Neural cell (in vitro differentiated cells): ENCODE results near the gene ROPN1. TPM values are rescaled to one million over a fixed set of nuclear protein-coding genes. Genes with fewer than 3 reads are reported as not detected.

Source experiments
- H2AFZ ChIP-seq: fragments of 200-600, 300-800 bp; sonication (generic), shearing (Covaris generic); 2 replicates; pipeline ENCODE4 v1.6.0; 2014; ENCODE audit warnings: low read depth, mild to moderate bottlenecking, antibody characterized with exemption, low read length, moderate library complexity
- H3F3A ChIP-seq: fragments of 200-600 bp; shearing (Covaris generic); 2 replicates; pipeline ENCODE4 v1.6.1; 2016; ENCODE audit warnings: mild to moderate bottlenecking, moderate library complexity, mixed read lengths, antibody characterized with exemption, low read length; ENCODE audit not compliant: insufficient read depth, poor library complexity, severe bottlenecking
- H3K27ac ChIP-seq: fragments of 200-600, 300-800 bp; sonication (generic), shearing (Covaris generic); 2 replicates; pipeline ENCODE4 v1.5.1; 2014; ENCODE audit warnings: mild to moderate bottlenecking, low read length, moderate library complexity
- H3K27me3 ChIP-seq: fragments of 300-800, 200-600 bp; sonication (generic), shearing (Covaris generic); 2 replicates; pipeline ENCODE4 v1.6.0; 2014; ENCODE audit warnings: mild to moderate bottlenecking, low read depth, low read length, moderate library complexity; ENCODE audit not compliant: insufficient read depth
- H3K36me3 ChIP-seq: fragments of 300-800, 200-600 bp; sonication (generic), shearing (Covaris generic); 2 replicates; pipeline ENCODE4 v1.5.1; 2014; ENCODE audit warnings: mild to moderate bottlenecking, antibody characterized with exemption, low read length, moderate library complexity; ENCODE audit not compliant: insufficient read depth
- H3K4me2 ChIP-seq: fragments of 300-800, 200-600 bp; sonication (generic), shearing (Covaris generic); 2 replicates; pipeline ENCODE4 v1.6.0; 2014; ENCODE audit warnings: mild to moderate bottlenecking, low read length
- H3K4me3 ChIP-seq: fragments of 300-800, 200-600 bp; sonication (generic), shearing (Covaris generic); 2 replicates; pipeline ENCODE4 v1.5.1; 2014; ENCODE audit warnings: mild to moderate bottlenecking, low read length, moderate library complexity
- H3K79me2 ChIP-seq: fragments of 200-600 bp; shearing (Covaris generic); replicated peaks from 2 replicates; pipeline ENCODE4 v1.6.0; 2014; ENCODE audit warnings: mild to moderate bottlenecking, low read length, moderate library complexity; ENCODE audit not compliant: insufficient read depth
- H3K9ac ChIP-seq: fragments of 300-800, 200-600 bp; sonication (generic), shearing (Covaris generic); 2 replicates; pipeline ENCODE4 v1.6.1; 2016; ENCODE audit warnings: mild to moderate bottlenecking, low read length, mixed read lengths
- H3K9me2 ChIP-seq: fragments of 200-600 bp; shearing (Covaris generic); 2 replicates; pipeline ENCODE4 v1.6.1; 2016; ENCODE audit warnings: mild to moderate bottlenecking, low read length, mixed read lengths; ENCODE audit not compliant: insufficient read depth
- H3K9me3 ChIP-seq: fragments of 200-600, 300-800 bp; sonication (generic), shearing (Covaris generic); 2 replicates; pipeline ENCODE4 v1.6.1; 2016; ENCODE audit warnings: mild to moderate bottlenecking, mixed run types, low read length, moderate library complexity, mixed read lengths
- H4K20me1 ChIP-seq: fragments of 200-600 bp; shearing (Covaris generic); 2 replicates; pipeline ENCODE4 v1.6.1; 2016; ENCODE audit warnings: mild to moderate bottlenecking, mixed run types; ENCODE audit not compliant: insufficient read depth
- EP300 ChIP-seq: fragments of 450-650 bp; conservative IDR thresholded peaks from 2 replicates; pipeline ENCODE4 v1.6.1; 2014; ENCODE audit warnings: antibody characterized with exemption, mild to moderate bottlenecking, moderate library complexity; ENCODE audit not compliant: poor library complexity, severe bottlenecking
- EZH2 ChIP-seq: fragments of 200-600, 300-800 bp; shearing (Covaris generic), sonication (generic); IDR thresholded peaks from 2 replicates; pipeline ENCODE4 v1.6.1; 2014; ENCODE audit warnings: antibody characterized with exemption, low read length, borderline replicate concordance, mild to moderate bottlenecking; ENCODE audit not compliant: insufficient read depth, poor library complexity, severe bottlenecking
- MXI1 ChIP-seq: fragments of 450-650 bp; conservative IDR thresholded peaks from 2 replicates; pipeline ENCODE4 v1.6.1; 2014; ENCODE audit warnings: antibody characterized with exemption, mild to moderate bottlenecking; ENCODE audit not compliant: poor library complexity, severe bottlenecking
- POLR2AphosphoS5 ChIP-seq: IDR thresholded peaks from 2 replicates; pipeline ENCODE4 v1.6.1; 2012
- RAD21 ChIP-seq: fragments of 450-650 bp; conservative IDR thresholded peaks from 2 replicates; pipeline ENCODE4 v1.6.1; 2014; ENCODE audit warnings: antibody characterized with exemption, mild to moderate bottlenecking, moderate library complexity
- TAF1 ChIP-seq: IDR thresholded peaks from 2 replicates; pipeline ENCODE4 v1.6.1; 2012; ENCODE audit warnings: low read depth
- polyA plus RNA-seq: library from polyadenylated mRNA; depleted of rRNA; stranded (reverse); fragments of >200 nt; gene quantifications from 2 replicates; pipeline ENCODE4 v1.2.3, GENCODE V29; 2014
- TF ChIP-seq, protein P1 (sequence below): IDR thresholded peaks from 2 replicates; pipeline ENCODE4 v1.6.1; 2012; ENCODE audit warnings: borderline replicate concordance
- TF ChIP-seq, protein P2 (sequence below): fragments of 450-650 bp; IDR thresholded peaks from 2 replicates; pipeline ENCODE4 v1.5.1; 2014; ENCODE audit warnings: antibody characterized with exemption, mild to moderate bottlenecking, moderate library complexity; ENCODE audit not compliant: poor library complexity, severe bottlenecking

The ROPN1 gene
- polyA plus RNA-seq, 1 donor from 2014 or later: not detected

GRCh38 chr3:123935830-123936229 lies 56.1 kb downstream of the ROPN1 start (continued):
- TF ChIP-seq, protein P1, sequence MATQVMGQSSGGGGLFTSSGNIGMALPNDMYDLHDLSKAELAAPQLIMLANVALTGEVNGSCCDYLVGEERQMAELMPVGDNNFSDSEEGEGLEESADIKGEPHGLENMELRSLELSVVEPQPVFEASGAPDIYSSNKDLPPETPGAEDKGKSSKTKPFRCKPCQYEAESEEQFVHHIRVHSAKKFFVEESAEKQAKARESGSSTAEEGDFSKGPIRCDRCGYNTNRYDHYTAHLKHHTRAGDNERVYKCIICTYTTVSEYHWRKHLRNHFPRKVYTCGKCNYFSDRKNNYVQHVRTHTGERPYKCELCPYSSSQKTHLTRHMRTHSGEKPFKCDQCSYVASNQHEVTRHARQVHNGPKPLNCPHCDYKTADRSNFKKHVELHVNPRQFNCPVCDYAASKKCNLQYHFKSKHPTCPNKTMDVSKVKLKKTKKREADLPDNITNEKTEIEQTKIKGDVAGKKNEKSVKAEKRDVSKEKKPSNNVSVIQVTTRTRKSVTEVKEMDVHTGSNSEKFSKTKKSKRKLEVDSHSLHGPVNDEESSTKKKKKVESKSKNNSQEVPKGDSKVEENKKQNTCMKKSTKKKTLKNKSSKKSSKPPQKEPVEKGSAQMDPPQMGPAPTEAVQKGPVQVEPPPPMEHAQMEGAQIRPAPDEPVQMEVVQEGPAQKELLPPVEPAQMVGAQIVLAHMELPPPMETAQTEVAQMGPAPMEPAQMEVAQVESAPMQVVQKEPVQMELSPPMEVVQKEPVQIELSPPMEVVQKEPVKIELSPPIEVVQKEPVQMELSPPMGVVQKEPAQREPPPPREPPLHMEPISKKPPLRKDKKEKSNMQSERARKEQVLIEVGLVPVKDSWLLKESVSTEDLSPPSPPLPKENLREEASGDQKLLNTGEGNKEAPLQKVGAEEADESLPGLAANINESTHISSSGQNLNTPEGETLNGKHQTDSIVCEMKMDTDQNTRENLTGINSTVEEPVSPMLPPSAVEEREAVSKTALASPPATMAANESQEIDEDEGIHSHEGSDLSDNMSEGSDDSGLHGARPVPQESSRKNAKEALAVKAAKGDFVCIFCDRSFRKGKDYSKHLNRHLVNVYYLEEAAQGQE: no peak

GRCh38 chr3:123934250-123934649 lies 57.7 kb downstream of the ROPN1 start:
- Histone ChIP-seq H3K9me3 (no peaks in the 10 kb centered on the region), H3K79me2 (no peaks in the 10 kb centered on the region), H3K9me2 (no peaks in the 10 kb centered on the region), H3K9ac (no peak overlapping the region), H3K27me3 (no peaks in the 10 kb centered on the region), H3F3A (no peaks in the 10 kb centered on the region), H4K20me1 (no peaks in the 10 kb centered on the region), H3K4me3 (no peak overlapping the region), H3K4me2 (no peak overlapping the region), H3K27ac (no peak overlapping the region), H3K36me3 (peaks cover 8% of the 10 kb centered on the region), H2AFZ (no peak overlapping the region)
- TF ChIP-seq, protein P2, sequence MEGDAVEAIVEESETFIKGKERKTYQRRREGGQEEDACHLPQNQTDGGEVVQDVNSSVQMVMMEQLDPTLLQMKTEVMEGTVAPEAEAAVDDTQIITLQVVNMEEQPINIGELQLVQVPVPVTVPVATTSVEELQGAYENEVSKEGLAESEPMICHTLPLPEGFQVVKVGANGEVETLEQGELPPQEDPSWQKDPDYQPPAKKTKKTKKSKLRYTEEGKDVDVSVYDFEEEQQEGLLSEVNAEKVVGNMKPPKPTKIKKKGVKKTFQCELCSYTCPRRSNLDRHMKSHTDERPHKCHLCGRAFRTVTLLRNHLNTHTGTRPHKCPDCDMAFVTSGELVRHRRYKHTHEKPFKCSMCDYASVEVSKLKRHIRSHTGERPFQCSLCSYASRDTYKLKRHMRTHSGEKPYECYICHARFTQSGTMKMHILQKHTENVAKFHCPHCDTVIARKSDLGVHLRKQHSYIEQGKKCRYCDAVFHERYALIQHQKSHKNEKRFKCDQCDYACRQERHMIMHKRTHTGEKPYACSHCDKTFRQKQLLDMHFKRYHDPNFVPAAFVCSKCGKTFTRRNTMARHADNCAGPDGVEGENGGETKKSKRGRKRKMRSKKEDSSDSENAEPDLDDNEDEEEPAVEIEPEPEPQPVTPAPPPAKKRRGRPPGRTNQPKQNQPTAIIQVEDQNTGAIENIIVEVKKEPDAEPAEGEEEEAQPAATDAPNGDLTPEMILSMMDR: no peak

GRCh38 chr3:123930445-123930844 lies 61.5 kb downstream of the ROPN1 start:
- no peak overlapping the region for H2AFZ ChIP-seq
- TF ChIP-seq EP300 (no peak), POLR2AphosphoS5 (no peak), RAD21 (no peak), MXI1 (no peak), TAF1 (no peak), EZH2 (no peak)
- TF ChIP-seq, protein P1: no peak
- TF ChIP-seq, protein P2: no peak
- H3K4me2 ChIP-seq: no peak overlapping the region
- H4K20me1 ChIP-seq: no peaks in the 10 kb centered on the region
- peaks cover 8% of the 10 kb centered on the region for H3K36me3 ChIP-seq
- no peaks in the 10 kb centered on the region for H3K27me3 ChIP-seq
- H3K4me3 ChIP-seq: no peak overlapping the region
- H3F3A ChIP-seq: no peaks in the 10 kb centered on the region
- no peaks in the 10 kb centered on the region for H3K9me3 ChIP-seq
- no peak overlapping the region for H3K27ac ChIP-seq
- no peak overlapping the region for H3K9ac ChIP-seq
- H3K79me2 ChIP-seq: no peaks in the 10 kb centered on the region
- H3K9me2 ChIP-seq: no peaks in the 10 kb centered on the region
